HepG2 (cell line): ENCODE data around the gene MKS1. TPM values are rescaled to one million over a fixed set of nuclear protein-coding genes. Genes with fewer than 3 reads are reported as not detected.
A peak's percentile ranks its signal among the peaks of the same experiment; 100 is the strongest.

Experiments used
- ATAC-seq: fragments of 200-7000 bp; cut with Tn5 transposase; 3 replicates; pipeline ENCODE4 v1.9.1; 2020; ENCODE audit warnings: mild to moderate bottlenecking, moderate library complexity
- BruUV-seq: library from RNA; stranded (reverse); fragments of 400-500 nt; replicated peaks from 2 replicates; lab custom pipeline; 2021; lab: Mats Ljungman, UMichigan
- CTCF ChIA-PET: fragments of 300-600 bp; formaldehyde crosslinking; extraction: SDS; loops from one replicate; lab custom pipeline; 2021; ENCODE audit warnings: low total read pairs, inconsistent platforms, low intra/inter-chr PET ratio; lab: Yijun Ruan, JAX
- POLR2A ChIA-PET: fragments of 350-600 bp; sonication (Branson Sonifier 250); formaldehyde crosslinking; loops from one replicate; lab custom pipeline; 2020; ENCODE audit warnings: antibody characterized with exemption, inconsistent platforms; lab: Yijun Ruan, JAX
- DNase-seq: peaks from one replicate; pipeline ENCODE4 v3.0.0-alpha.2; 2015; ENCODE audit warnings: low spot score
- FAIRE-seq: peaks from 3 replicates; lab custom pipeline; 2011; peaks lifted over from hg19 to GRCh38; lab: Jason Lieb, UNC
- H2AFZ ChIP-seq: one replicate; pipeline ENCODE4 v1.6.1; 2011; ENCODE audit warnings: low read length, inconsistent platforms
- H3K27ac ChIP-seq: fragments of 300-600 bp; 3 replicates; pipeline ENCODE4 v1.8.0; 2011; ENCODE audit warnings: mixed run types, mild to moderate bottlenecking, mixed read lengths, low read length, inconsistent platforms; ENCODE audit not compliant: insufficient read depth; ENCODE audit errors: extremely low read length
- H3K27me3 ChIP-seq, 2 experiments: fragments of 200-600 bp in 1 of 2; 2 replicates in 1 of 2; 3 replicates in 1 of 2; pipeline versions ENCODE4 v1.6.0 to v1.8.0; 2011; ENCODE audit warnings: low read length in 2 of 2, mild to moderate bottlenecking in 2 of 2, moderate library complexity in 2 of 2, inconsistent platforms in 1 of 2; ENCODE audit not compliant: insufficient read depth in 2 of 2, control insufficient read depth in 1 of 2
- H3K36me3 ChIP-seq, 2 experiments: fragments of 200-600 bp in 1 of 2; replicated peaks in 1 of 2; 2 replicates in 1 of 2; 3 replicates in 1 of 2; pipeline versions ENCODE4 v1.5.1 to v1.8.0; 2011; ENCODE audit warnings: low read length in 2 of 2, inconsistent platforms in 1 of 2; ENCODE audit not compliant: insufficient read depth in 2 of 2, control insufficient read depth in 1 of 2
- H3K4me1 ChIP-seq: 2 replicates; pipeline ENCODE4 v1.5.1; 2012; ENCODE audit warnings: low read length, inconsistent platforms; ENCODE audit not compliant: insufficient read depth
- H3K4me2 ChIP-seq: 2 replicates; pipeline ENCODE4 v1.6.0; 2011; ENCODE audit warnings: low read depth, low read length, inconsistent platforms
- H3K4me3 ChIP-seq, 3 experiments: fragments of 200-600 bp in 1 of 3; sonication (generic), shearing (Covaris generic) in 1 of 3; replicated peaks in 1 of 3; 2 replicates each; pipeline ENCODE4 v1.5.1; 2011 to 2016; ENCODE audit warnings: low read length in 3 of 3, inconsistent platforms in 2 of 3, low read depth in 2 of 3, mild to moderate bottlenecking in 2 of 3, control low read depth in 1 of 3, mixed read lengths in 1 of 3; ENCODE audit not compliant: insufficient read depth in 1 of 3
- H3K79me2 ChIP-seq: one replicate; pipeline ENCODE4 v1.6.1; 2011; ENCODE audit warnings: low read length, inconsistent platforms; ENCODE audit not compliant: insufficient read depth
- H3K9ac ChIP-seq: 2 replicates; pipeline ENCODE4 v1.6.0; 2011; ENCODE audit warnings: mild to moderate bottlenecking, low read depth, low read length, inconsistent platforms; ENCODE audit not compliant: insufficient read depth
- H3K9me3 ChIP-seq: 2 replicates; pipeline ENCODE4 v1.5.1; 2012; ENCODE audit warnings: mild to moderate bottlenecking, low read length
- H4K20me1 ChIP-seq: 2 replicates; pipeline ENCODE4 v1.6.0; 2011; ENCODE audit warnings: inconsistent platforms, mild to moderate bottlenecking, low read length, moderate library complexity; ENCODE audit not compliant: insufficient read depth
- ARID2 ChIP-seq: sonication (generic); formaldehyde crosslinking; IDR thresholded peaks from 2 replicates; pipeline ENCODE4 v1.8.1; 2022; ENCODE audit warnings: mild to moderate bottlenecking, missing genetic modification reagents, borderline replicate concordance
- CTCF ChIP-seq: sonication (generic); formaldehyde crosslinking; IDR thresholded peaks from 2 replicates; pipeline ENCODE4 v1.5.0; 2020; ENCODE audit warnings: mild to moderate bottlenecking, missing genetic modification reagents, moderate library complexity
- DMTF1 ChIP-seq: sonication (generic); formaldehyde crosslinking; IDR thresholded peaks from 2 replicates; pipeline ENCODE4 v1.4.0; 2020; ENCODE audit warnings: mild to moderate bottlenecking, missing genetic modification reagents
- JUNB ChIP-seq: sonication (generic); formaldehyde crosslinking; IDR thresholded peaks from 2 replicates; pipeline ENCODE4 v1.8.0; 2022; ENCODE audit warnings: missing genetic modification reagents, mild to moderate bottlenecking, borderline replicate concordance
- MLXIP ChIP-seq: sonication (generic); formaldehyde crosslinking; IDR thresholded peaks from 2 replicates; pipeline ENCODE4 v1.9.0; 2021; ENCODE audit warnings: missing genetic modification reagents, borderline replicate concordance
- STAG1 ChIP-seq: sonication (generic); formaldehyde crosslinking; IDR thresholded peaks from 2 replicates; pipeline ENCODE4 v1.4.0; 2020; ENCODE audit warnings: missing genetic modification reagents
- ZNF547 ChIP-seq: sonication (generic); formaldehyde crosslinking; IDR thresholded peaks from 2 replicates; pipeline ENCODE4 v1.5.1; 2020; ENCODE audit warnings: mild to moderate bottlenecking, missing genetic modification reagents
- WGBS: methylation state at CpG from one replicate; pipeline ENCODE4 v1.1.6; 2017; ENCODE audit warnings: low lambda C conversion rate; 5-methylcytosine and 5-hydroxymethylcytosine counted together
- in situ Hi-C: cut with HindIII; loops from 2 replicates; pipeline ENCODE4 v1.10.0; 2017; ENCODE audit warnings: low pct_unique_long_range_greater_than_20kb; ENCODE audit not compliant: extremely low pct_ligation_motif_present
- intact Hi-C: fragments of 100-400 bp; cut with micrococcal nuclease; formaldehyde crosslinking; loops from one replicate; pipeline ENCODE4 v1.10.0; 2022; ENCODE audit not compliant: unreplicated experiment
- polyA plus RNA-seq, 8 experiments: library from polyadenylated mRNA; depleted of rRNA in 3 of 8; stranded (reverse) in 7 of 8; unstranded in 1 of 8; fragments of >200 nt; fragmentation: Illumina TruSeq in 4 of 8; extraction: Trizol in 4 of 8; gene quantifications; 2 replicates each; pipeline versions ENCODE4 v1.2.1 to v1.2.3, GENCODE V29; 2011 to 2016; ENCODE audit warnings: low read depth in 4 of 8, missing spikeins in 1 of 8, mixed read lengths in 1 of 8; ENCODE audit not compliant: insufficient read depth in 1 of 8
- total RNA-seq, 5 experiments: library from RNA; depleted of rRNA; stranded (reverse); fragments of >200 nt; fragmentation: Illumina TruSeq; extraction: Trizol; gene quantifications; 2 replicates each; pipeline ENCODE4 v1.2.3, GENCODE V29; 2016; ENCODE audit warnings: low read depth in 1 of 5

The MKS1 gene
- total and polyA plus RNA-seq, 2 of the 13 experiments (the other 11 are each of a cell fraction or from before 2014, with no cell fraction given) = 16.1 to 26.3 TPM

- no TSS peak for BruUV-seq
- no peaks in the 10 kb centered on the region for H3K9me3 ChIP-seq
- no peaks in the 10 kb centered on the region for H3K4me1 ChIP-seq
- WGBS = 87% methylated on average over 5 of the region's 5 CpGs
- peaks cover 18 to 59% of the 10 kb centered on the region in 2 experiments for H3K36me3 ChIP-seq
- ATAC-seq (peak; percentile 59), DNase-seq (no peak), FAIRE-seq (peak; percentile 66)
- no peaks in the 10 kb centered on the region for H3K27me3 ChIP-seq
- in situ Hi-C loops = no loop called here
- H3K79me2 ChIP-seq = no peaks in the 10 kb centered on the region
- intact Hi-C loops = no loop called here
- TF ChIP-seq CTCF (CRISPR knock-in tag) = 0 out of 2 replicates have a peak, but pooled peaks have one; percentile 15
- TF ChIP-seq ARID2 (CRISPR knock-in tag) = no peak
- no peak for TF ChIP-seq MLXIP (CRISPR knock-in tag)
- TF ChIP-seq STAG1 = peak; percentile 12; the same call in 1 of the 2 replicates
- TF ChIP-seq JUNB (CRISPR knock-in tag) = no peak
- TF ChIP-seq DMTF1 (CRISPR knock-in tag) = no peak
- TF ChIP-seq ZNF547 (CRISPR knock-in tag) = no peak
- H2AFZ ChIP-seq = no peak overlapping the region
- H3K27ac ChIP-seq = no peak overlapping the region
- no peak overlapping the region for H3K4me2 ChIP-seq
- ChIA-PET POLR2A (no interaction called here), CTCF (no interaction called here)
- no peak overlapping the region for H3K9ac ChIP-seq
- H4K20me1 ChIP-seq = no peaks in the 10 kb centered on the region
- no peak overlapping the region for H3K4me3 ChIP-seq
These were observed 8.1 kb downstream of the MKS1 start for GRCh38 chr17:58210922-58211321.
